Peyer's patch (tissue), 4 donors: ENCODE measurements around the gene DNAI1. TPM values are rescaled to one million over a fixed set of nuclear protein-coding genes. Genes with fewer than 3 reads are reported as not detected.
A peak's percentile ranks its signal among the peaks of the same experiment; 100 is the strongest.

Experiments
- DNase-seq, 3 donors: peaks; one replicate each; pipeline ENCODE4 v3.0.0-alpha.2; 2017 to 2019
- H3K27ac ChIP-seq, 4 donors: fragments of 200-600 bp; sonication (generic); one replicate each; pipeline ENCODE4 v1.5.1; 2016 to 2019
- H3K27me3 ChIP-seq, 2 donors: fragments of 200-600 bp; sonication (generic); one replicate each; pipeline ENCODE4 v1.5.1; 2019
- H3K36me3 ChIP-seq, 3 donors: fragments of 200-600 bp; sonication (generic); one replicate each; pipeline ENCODE4 v1.5.1; 2016 to 2019
- H3K4me1 ChIP-seq, 4 donors: fragments of 200-600 bp; sonication (generic); one replicate each; pipeline ENCODE4 v1.5.1; 2016 to 2019
- H3K4me3 ChIP-seq, 4 donors: fragments of 200-600 bp; sonication (generic); 1 replicate in 3 of 4; 2 replicates in 1 of 4; pipeline ENCODE4 v1.5.1; 2016 to 2019; ENCODE audit warnings: mild to moderate bottlenecking in 1 of 4
- H3K9me3 ChIP-seq, 4 donors: fragments of 200-600 bp; sonication (generic); one replicate each; pipeline ENCODE4 v1.5.1; 2016 to 2019; ENCODE audit warnings: mild to moderate bottlenecking in 1 of 4
- POLR2A ChIP-seq, 2 donors: fragments of 450-650 bp; IDR thresholded peaks; one replicate each; pipeline ENCODE4 v1.5.1; 2017; ENCODE audit warnings: antibody characterized with exemption in 2 of 2, mild to moderate bottlenecking in 2 of 2, moderate library complexity in 2 of 2
- total RNA-seq, 4 donors: library from RNA; depleted of rRNA; stranded (reverse); fragments of >200 nt; gene quantifications; one replicate each; pipeline ENCODE4 v1.1.0, GENCODE V29; 2016
- TF ChIP-seq, protein P1 (sequence below), 6 experiments: fragments of 450-650 bp in 4 of 6; fragments of 200-600 bp in 2 of 6; sonication (generic) in 1 of 6; IDR thresholded peaks; one replicate each; pipeline ENCODE4 v1.5.1; 2017 to 2019; ENCODE audit warnings: antibody characterized with exemption in 6 of 6, mild to moderate bottlenecking in 3 of 6, moderate library complexity in 1 of 6

Gene DNAI1
- not detected for total RNA-seq

DNA sequence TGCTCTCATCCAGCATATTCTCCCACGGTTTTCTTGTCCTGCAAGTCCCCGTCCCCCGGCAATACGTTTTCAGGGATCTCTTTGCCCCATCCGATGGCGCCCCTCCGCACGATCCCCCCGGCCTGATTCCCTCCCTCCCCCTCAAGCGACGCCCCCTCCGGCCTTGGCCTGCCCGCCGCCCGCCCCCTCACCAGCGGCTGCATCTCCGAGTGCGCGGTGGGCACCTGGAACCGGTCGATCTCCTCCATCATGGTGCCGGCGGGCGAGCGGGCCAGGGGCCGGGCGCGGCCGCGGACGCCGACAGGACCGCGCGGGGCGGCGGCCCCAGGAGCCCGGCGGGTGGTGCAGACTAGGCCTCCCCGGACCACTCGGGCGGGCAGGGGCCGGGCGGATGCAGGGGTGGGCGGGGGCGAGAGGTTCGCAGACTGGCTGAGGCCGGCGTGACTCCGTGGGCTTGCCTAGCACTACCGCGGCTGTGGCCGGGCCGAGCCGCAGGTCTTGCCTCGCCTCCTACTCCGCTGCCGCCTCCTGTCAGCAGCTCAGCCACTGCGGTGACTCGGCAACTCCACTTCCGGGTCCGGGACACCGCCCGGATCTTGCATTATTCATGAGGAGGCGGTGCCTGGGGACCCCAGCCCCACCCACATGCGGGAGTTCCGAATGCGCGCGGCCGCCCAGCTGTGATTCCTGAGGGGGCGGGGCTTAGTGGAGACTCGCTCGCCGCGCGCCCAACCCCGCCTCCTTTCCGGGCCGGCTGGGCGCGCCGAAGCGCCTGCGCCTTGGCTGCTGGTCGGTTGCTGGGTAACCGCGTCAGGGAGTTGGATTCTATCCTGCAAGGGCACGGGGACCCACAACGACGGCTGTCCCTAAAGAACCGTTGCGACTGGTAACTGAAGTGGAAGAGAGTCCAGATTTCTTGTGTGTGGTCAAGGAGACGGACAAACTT, at the start of gene DNAI1, which contains the start of gene FAM219A:
Gene DNAI1 (plus strand): TSS at position 793 of the 946 bp plus-strand sequence. CDS start 201 bp downstream, outside the sequence.
Gene FAM219A (minus strand): TSS at position 558 of the 946 bp plus-strand sequence. CDS start 307 bp downstream, at position 251.
- H3K27ac ChIP-seq = peak within 1 kb of the TSS; percentile 45 to 87 (median 70)
- DNase-seq = peak; percentile 99
- H3K9me3 ChIP-seq = no peaks in the 10 kb centered on the region
- TF ChIP-seq, protein P1, sequence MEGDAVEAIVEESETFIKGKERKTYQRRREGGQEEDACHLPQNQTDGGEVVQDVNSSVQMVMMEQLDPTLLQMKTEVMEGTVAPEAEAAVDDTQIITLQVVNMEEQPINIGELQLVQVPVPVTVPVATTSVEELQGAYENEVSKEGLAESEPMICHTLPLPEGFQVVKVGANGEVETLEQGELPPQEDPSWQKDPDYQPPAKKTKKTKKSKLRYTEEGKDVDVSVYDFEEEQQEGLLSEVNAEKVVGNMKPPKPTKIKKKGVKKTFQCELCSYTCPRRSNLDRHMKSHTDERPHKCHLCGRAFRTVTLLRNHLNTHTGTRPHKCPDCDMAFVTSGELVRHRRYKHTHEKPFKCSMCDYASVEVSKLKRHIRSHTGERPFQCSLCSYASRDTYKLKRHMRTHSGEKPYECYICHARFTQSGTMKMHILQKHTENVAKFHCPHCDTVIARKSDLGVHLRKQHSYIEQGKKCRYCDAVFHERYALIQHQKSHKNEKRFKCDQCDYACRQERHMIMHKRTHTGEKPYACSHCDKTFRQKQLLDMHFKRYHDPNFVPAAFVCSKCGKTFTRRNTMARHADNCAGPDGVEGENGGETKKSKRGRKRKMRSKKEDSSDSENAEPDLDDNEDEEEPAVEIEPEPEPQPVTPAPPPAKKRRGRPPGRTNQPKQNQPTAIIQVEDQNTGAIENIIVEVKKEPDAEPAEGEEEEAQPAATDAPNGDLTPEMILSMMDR (IDR thresholded peaks at IDR 0.05) = no peak
- TF ChIP-seq POLR2A (IDR thresholded peaks at IDR 0.05) = peak; percentile 58 to 85
- no peaks in the 10 kb centered on the region for H3K27me3 ChIP-seq
- H3K4me3 ChIP-seq = peak within 1 kb of the TSS; percentile 66 to 95 (median 80)
- peaks cover 0 to 14% (median 6%) of the 10 kb centered on the region in 4 donors for H3K4me1 ChIP-seq
- H3K36me3 ChIP-seq = no peaks in the 10 kb centered on the region

DNA sequence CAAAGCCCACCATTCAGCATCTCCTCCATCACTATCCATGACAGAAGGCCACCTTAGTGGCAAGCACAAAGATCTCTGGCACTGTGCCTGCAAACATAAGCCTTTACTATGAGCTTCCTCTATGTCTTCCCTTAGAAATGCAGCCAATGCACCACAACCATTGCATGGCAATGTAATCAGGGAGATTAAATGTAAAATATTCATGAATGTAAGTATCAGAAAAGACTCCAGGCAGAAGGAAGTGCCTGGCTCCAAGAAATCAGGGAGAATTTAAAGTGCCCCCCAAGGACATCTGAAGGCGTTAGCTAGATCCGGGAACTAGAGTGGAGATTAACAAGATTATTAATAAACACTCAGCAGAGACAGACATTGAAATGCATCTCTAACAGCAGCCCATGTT, 49.5 kb upstream of the DNAI1 start:
- Histone ChIP-seq H3K36me3 (no peaks in the 10 kb centered on the region), H3K4me1 (no peaks in the 10 kb centered on the region), H3K27me3 (no peaks in the 10 kb centered on the region), H3K9me3 (no peaks in the 10 kb centered on the region), H3K27ac (no peak overlapping the region), H3K4me3 (no peak overlapping the region)
- no peak for DNase-seq
- TF ChIP-seq POLR2A (IDR thresholded peaks at IDR 0.05) = no peak

DNA sequence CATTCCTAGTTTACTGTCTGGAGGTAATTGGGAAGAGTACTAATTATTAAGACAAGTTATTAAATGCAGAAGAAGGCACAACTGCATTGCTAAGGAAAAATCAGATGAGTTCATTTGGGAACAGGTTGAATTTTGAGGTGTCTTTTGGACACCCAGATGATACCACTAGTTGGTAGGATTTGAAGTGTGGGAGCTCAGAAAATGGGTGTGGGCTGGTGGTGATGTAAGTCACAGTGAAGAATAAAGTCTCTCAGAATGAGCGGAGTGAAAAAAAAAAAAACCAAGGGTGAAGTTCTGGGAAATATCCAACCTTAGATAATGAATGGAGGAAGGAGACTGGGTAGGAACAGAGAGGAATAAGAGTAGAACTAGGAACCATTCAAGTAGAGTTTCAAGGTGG, 46.3 kb upstream of the DNAI1 start:
- no peaks in the 10 kb centered on the region for H3K9me3 ChIP-seq
- no peak for TF ChIP-seq POLR2A (IDR thresholded peaks at IDR 0.05)
- TF ChIP-seq, protein P1 (IDR thresholded peaks at IDR 0.05) = no peak
- no peaks in the 10 kb centered on the region for H3K4me1 ChIP-seq
- H3K36me3 ChIP-seq = no peaks in the 10 kb centered on the region
- H3K27me3 ChIP-seq = no peaks in the 10 kb centered on the region
- no peak overlapping the region for H3K27ac ChIP-seq
- no peak for DNase-seq
- no peak overlapping the region for H3K4me3 ChIP-seq

DNA sequence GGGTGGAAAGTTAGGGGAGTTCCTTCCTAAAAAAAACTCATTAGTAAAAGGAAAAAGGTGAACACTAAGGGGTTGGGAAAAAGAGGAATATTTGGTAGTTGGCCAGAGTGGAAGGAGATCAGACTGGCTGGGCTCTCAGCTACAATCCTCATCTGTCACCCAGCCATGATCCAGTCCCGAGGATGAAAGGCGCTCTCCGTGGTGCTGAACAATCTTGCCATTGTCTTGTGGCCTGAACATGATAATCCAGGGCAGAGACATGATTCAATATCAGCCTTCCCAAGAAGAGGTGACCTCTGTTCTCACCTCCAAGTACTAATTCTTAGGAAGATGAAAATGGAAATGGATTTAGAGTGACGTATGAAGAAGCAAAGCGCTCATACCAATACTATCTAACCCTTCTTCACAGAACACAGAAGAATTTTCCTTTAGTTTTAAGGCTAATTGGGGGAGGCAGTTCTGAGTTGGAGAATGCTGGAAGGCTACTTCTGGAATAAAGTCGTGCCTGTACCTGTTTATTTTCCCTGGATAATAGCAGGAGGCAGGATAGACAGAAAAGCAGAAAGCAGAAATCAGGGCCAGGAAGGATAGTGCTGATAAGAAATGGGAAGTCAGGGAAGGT, 45.3 kb upstream of the DNAI1 start:
- no peaks in the 10 kb centered on the region for H3K4me1 ChIP-seq
- TF ChIP-seq POLR2A (IDR thresholded peaks at IDR 0.05) = no peak
- TF ChIP-seq, protein P1 (IDR thresholded peaks at IDR 0.05) = no peak

DNA sequence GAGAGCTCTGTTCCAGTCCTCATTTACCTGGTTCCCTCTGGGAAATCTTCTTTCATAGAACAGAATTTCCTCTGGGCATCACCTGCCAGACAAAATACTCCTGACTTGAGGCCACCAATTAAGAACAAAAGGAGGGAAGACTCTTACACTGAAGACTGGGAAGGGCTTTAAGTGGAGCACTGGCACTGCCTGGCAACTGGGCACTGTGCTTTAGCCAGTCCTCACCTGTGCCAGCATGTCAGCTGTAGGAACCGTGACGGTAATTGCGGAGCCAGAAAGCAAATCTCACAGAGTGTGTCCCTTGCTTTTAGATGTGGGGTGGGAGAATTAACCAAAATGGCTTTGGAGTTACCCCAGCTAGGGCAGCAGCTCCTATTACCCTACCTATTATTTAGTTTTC, 40.9 kb upstream of the DNAI1 start:
- TF ChIP-seq POLR2A (IDR thresholded peaks at IDR 0.05) = no peak
- TF ChIP-seq, protein P1 (IDR thresholded peaks at IDR 0.05) = no peak
- Histone ChIP-seq H3K4me1 (no peaks in the 10 kb centered on the region), H3K36me3 (no peaks in the 10 kb centered on the region), H3K27me3 (no peaks in the 10 kb centered on the region), H3K4me3 (no peak overlapping the region), H3K9me3 (no peaks in the 10 kb centered on the region), H3K27ac (no peak overlapping the region)
- no peak for DNase-seq

More for the DNA sequence above, 45.3 kb upstream of the DNAI1 start:
- Histone ChIP-seq H3K27me3 (no peaks in the 10 kb centered on the region), H3K9me3 (no peaks in the 10 kb centered on the region), H3K36me3 (no peaks in the 10 kb centered on the region), H3K4me3 (no peak overlapping the region), H3K27ac (no peak overlapping the region)
- DNase-seq = no peak
